GM21786 (cell line): ENCODE results near the gene INTS4.
"Not testable (repeated sequence)": the region's sequence is repeated elsewhere in the genome, so short reads cannot be mapped to it uniquely, and the experiment has no call there.

ENCODE experiments used
- ATAC-seq: cut with Tn5 transposase; IDR thresholded peaks from one replicate; pipeline ENCODE4 v1.9.1; 2021; ENCODE audit not compliant: unreplicated experiment

The INTS4 gene

GRCh38 chr11:77966338-77966737 lies 28.1 kb downstream of the INTS4 start:
- no peak for ATAC-seq

- ATAC-seq = no peak
Observed at GRCh38 chr11:77959434-77959833, 35.0 kb downstream of the INTS4 start.

GRCh38 chr11:77958583-77959177 lies 35.8 kb downstream of the INTS4 start:
- ATAC-seq = not testable (repeated sequence)

GRCh38 chr11:77943296-77943695 lies 51.2 kb downstream of the INTS4 start:
- ATAC-seq = not testable (repeated sequence)

- not testable (repeated sequence) for ATAC-seq
Observed at GRCh38 chr11:77942465-77942864, 52.0 kb downstream of the INTS4 start.

GRCh38 chr11:77933596-77933995 lies 60.9 kb downstream of the INTS4 start:
- ATAC-seq = not testable (repeated sequence)

- not testable (repeated sequence) for ATAC-seq
Observed at GRCh38 chr11:77930334-77931208, 63.9 kb downstream of the INTS4 start.

GRCh38 chr11:77917713-77918112 lies 76.8 kb downstream of the INTS4 start:
- ATAC-seq = not testable (repeated sequence)

DNA sequence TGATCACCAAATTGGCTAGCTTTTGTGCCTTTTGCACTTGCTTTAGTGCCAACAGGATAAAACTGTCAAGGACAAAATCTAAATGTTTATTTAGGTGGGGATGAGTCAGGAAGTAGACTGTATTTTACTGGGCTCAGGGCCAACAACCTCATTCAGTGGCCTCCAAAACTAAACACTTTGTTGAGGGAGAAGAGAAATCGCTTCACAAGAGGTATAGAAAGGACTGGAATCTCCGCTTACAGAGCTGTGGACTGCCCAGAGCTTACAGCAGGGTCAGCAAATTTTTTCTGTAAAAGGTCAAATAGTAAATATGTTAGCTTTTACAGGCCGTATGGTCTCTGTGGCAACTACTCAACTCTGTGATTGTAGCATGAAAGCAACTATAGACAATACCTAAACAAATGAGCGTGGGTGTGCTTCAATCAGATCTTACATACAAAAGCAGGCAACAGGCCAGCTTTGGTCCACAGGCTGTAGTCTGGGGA lies 80.1 kb downstream of the INTS4 start:
- ATAC-seq = not testable (repeated sequence)

- ATAC-seq = not testable (repeated sequence)
Observed at GRCh38 chr11:77913608-77914306, 80.7 kb downstream of the INTS4 start.

- ATAC-seq = not testable (repeated sequence)
Observed at GRCh38 chr11:77910828-77911227, 83.6 kb downstream of the INTS4 start.

DNA sequence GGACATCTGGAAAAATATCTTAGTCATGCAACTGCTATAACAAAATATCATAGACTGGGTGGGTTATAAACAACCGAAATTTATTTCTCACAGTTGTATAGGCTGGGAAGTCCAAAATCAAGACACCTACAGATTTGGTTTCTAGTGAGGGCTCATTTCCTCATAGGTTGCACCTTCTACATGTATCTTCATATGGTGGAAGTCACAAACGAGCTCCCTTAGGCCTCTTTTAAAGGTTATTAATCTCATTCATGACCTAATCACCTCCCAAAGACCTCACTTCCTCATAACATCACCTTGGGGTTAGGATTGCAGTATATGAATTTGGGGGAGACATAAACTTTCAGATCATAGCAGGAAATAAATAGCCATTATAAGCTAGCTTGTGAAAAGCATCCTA lies 85.2 kb downstream of the INTS4 start:
- no peak for ATAC-seq

DNA sequence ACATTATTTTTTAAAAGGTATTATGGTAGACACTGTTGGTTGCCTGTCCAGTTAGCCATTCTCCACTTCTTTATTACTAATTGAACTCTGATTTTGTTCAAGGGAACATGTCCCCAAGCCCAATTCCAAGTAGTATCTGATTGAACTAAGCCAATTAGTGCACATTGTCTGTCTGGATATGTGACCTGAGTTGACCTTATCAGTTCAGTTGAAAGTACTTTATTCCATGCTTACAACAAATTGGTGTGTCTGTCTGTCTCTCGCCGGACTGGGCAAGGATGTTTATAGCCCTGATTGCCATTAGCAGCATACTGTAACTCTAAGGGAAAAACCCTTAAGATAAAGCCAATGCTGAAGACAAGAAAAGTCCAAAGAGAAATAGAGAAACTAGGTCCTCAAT lies 85.6 kb downstream of the INTS4 start:
- ATAC-seq = no peak

DNA sequence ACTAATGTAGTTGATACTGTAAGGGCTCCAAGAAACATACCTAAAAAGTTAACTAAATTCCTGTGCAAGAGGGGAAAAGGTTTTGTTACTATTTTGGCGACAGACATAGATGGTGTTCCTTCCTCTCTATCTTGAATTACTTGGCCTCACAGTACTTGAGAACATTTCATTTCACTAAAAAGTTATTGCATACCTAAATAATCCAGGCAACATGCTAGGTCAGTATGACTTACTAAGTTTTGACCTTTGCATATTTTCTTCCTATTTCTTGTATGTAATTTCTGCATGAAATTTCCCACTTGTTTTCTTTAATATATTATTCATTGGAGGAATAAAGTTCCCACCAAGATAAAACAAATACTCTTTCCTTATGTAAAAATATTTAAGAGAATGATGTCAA lies 99.5 kb downstream of the INTS4 start:
- ATAC-seq = not testable (repeated sequence)

- not testable (repeated sequence) for ATAC-seq
Observed at GRCh38 chr11:77891703-77892102, 102.8 kb downstream of the INTS4 start.

DNA sequence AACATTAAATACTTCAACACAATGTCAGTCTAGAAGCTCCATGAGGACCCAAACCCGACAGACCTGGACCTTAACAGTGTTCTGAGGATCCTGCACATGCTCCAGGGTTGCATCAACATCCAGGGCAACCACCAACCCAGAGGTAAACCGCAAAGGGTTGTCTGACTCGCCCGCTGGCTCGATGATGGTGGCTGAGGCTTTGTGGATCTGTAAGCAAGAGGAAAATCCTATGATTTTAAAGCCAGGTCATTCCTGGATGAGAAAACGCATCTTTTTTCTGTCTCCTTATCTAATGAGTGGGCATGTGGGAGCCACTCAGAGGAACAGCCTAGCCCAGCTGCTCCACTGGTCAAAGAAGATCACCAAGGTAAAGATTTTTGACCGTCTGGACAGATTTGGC lies 103.2 kb downstream of the INTS4 start:
- ATAC-seq = not testable (repeated sequence)

DNA sequence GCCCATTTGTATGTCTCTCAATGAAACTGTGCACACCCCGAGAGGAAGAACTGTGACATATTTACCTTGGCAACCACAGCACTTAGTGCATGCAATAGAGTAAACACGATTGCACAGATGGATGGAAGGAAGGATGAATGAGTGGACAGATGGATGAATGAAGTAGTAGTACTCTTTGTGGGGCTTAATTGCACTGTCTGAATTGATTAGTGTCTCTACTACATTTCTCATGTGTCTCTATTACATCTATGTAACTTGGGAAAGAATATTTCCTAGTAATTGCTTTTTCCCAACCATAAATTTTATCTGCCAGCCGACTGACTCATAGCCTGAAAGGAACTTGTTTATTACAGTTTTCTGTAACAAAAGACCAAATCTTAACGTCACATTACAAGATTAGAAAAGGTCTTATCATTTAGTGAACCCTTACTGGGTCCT lies 103.8 kb downstream of the INTS4 start:
- not testable (repeated sequence) for ATAC-seq

DNA sequence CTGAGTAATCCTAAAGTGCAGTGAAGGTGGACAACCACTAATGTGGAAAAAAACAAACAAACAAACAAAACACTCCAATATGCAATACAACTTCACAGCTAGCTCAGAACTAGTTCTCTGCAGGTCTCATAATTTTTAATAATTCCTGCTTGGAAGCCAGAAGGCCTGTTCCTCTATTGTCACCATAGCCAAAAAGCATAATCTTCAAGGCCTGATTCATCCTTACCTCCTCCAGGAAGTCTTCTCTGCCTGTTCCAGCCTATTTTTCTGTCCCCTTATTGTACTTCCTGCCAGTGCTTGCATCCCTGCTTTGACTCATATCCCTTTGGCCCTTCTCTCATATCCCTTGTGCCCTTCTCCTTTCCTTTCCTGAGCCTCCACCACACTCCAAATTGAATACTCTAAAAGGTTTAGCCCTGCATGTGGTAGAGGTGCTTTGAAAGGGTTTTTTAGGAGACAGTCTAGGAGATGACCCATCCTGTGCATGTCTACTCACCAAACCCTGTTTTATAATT lies 104.3 kb downstream of the INTS4 start:
- not testable (repeated sequence) for ATAC-seq

- ATAC-seq = not testable (repeated sequence)
Observed at GRCh38 chr11:77889045-77889444, 105.4 kb downstream of the INTS4 start.

GRCh38 chr11:77886401-77886800 lies 108.1 kb downstream of the INTS4 start:
- no peak for ATAC-seq

- ATAC-seq = no peak
Observed at GRCh38 chr11:77884829-77885190, 109.7 kb downstream of the INTS4 start.
